HG03432 (cell line): ENCODE results near the gene AP1M1.

Source experiments
- ATAC-seq: cut with Tn5 transposase; IDR thresholded peaks from one replicate; pipeline ENCODE4 v1.9.1; 2021; ENCODE audit warnings: mild to moderate bottlenecking, moderate library complexity; ENCODE audit not compliant: unreplicated experiment

Gene AP1M1

DNA sequence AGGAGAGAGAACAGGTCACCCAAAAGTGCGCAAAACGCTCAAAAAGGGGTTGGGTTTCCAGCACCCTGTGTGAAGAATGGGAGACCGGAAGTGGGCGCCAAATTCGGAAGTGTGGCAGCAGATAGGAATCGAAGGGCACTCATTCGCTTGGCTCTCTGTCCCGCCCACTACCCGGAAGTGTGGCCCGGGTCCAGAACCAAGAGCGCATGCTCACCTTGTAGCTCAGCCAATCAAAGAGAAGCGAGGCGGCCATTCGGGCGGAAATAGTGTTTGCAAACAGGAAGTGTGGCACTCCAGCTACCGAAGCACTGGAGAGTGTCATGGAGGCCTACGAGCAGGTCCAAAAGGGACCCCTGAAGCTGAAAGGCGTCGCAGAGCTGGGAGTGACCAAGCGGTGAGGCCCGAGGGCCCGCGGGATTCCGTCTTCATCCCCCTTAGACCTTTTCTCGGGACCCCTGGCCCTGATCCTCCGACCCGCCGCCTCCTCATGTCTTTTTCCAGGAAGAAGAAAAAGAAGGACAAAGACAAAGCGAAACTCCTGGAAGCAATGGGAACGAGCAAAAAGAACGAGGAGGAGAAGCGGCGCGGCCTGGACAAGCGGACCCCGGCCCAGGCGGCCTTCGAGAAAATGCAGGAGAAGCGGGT lies 12.5 kb upstream of the AP1M1 start, which contains the start of gene FAM32A:
Gene FAM32A (plus strand): TSS at position 288 of the 645 bp plus-strand sequence. CDS start 33 bp downstream, at position 321.
- ATAC-seq = peak; percentile 83

DNA sequence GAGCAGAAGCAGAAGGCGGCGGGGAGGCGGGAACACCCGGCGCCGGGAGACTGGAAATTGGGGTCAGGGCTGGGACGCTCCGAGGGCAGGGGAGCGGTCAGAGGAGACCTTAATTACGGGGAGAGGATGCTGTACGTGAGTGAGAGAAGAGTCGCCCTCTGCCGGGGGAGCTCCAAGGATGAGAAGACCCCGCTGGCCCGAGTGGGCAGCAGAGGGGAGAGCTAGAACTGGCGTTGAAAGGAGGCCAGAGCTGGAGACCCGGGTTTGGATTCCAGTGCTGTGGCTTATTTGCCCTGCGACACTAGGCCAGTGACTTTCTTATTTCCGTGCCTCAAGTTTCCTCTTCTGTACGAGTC lies 12.0 kb upstream of the AP1M1 start:
- ATAC-seq = peak; percentile 30

DNA sequence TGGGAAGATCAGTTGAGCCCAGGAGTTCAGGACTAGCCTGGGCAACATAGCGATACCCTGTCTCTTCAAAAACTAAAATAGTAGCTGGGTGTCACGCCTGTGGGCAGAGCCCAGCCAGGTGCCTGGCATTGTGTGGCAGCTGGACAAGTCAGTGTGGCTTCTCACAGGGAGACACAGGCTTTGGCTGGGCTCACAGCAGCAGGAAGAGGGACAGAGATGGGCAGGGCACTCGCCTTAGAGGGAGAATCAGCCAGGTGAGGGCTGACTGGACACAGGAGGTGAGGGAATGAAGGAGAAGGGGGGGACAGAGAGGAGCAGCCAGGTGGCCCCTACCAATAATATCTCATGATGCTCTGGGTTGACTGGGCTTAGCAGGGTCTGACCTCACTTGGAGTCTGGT lies 9.2 kb upstream of the AP1M1 start:
- no peak for ATAC-seq

DNA sequence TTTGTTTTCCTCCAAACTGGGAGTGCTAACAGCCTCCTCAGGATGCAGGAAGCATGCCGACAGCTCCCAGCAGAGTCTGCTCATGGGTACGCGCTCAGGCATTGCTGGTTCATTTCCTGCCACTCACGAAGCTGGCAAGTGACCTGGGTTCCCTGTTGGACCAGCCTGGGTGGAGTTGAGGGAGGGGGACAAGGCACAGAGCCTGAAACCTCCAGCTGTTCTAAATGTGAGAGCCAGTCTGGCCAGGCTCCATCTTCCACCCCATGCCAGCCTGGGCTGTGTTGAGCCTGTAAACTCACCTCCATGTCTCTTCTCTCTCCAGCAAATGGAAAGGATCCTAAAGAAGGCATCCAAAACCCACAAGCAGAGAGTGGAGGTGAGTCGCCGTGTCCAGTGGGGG lies 7.5 kb upstream of the AP1M1 start:
- no peak for ATAC-seq

DNA sequence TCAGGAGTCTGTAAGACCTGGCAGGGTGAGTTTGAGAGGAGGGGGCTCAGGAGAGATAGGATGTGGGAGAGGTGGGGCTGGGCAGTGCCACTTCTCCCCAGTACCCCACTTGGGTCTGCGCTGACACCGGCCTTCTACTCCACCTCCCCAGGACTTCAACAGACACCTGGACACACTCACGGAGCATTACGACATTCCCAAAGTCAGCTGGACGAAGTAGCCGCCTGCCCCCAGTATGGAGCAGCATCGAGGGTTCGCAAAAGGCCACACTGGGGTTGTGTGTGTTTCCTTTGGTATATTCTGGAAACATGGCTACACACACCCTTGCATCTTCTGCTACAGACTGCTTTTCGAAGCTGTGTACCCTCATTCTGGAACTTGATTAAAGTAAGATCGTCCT lies 7.0 kb upstream of the AP1M1 start:
- no peak for ATAC-seq

DNA sequence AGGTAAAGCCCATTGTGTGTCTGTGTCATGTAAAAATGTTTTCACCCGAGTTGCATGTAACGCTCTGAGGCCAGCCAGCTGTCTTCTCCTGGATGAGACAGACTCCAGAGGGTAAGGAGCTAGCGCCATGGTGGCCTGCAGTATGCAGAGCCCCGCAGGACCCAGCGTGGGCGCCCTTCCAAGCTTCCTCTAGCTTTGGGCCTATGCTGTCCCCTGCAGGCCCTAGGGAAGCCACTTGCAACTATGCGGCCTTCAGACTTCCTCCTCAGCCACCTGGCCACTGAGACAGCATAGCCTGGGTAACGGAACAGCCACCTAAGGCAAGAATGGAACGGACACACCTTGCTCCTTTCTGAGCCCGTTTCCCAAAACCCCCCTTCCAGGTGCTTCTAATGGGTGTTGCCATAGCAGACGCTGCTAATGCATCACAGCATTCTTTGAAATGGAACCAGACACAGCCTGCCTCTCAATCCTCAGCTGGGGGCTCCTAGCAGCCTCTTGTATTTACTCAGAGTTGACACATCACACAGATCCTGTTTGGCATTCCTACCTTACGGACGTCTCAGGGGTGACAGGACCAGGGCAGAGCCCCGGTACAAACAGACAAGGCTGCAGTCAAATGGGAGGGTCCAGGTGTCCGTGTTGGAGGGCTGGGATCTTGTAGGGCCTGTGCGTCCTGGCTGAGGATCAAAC lies 6.3 kb upstream of the AP1M1 start:
- ATAC-seq = no peak

DNA sequence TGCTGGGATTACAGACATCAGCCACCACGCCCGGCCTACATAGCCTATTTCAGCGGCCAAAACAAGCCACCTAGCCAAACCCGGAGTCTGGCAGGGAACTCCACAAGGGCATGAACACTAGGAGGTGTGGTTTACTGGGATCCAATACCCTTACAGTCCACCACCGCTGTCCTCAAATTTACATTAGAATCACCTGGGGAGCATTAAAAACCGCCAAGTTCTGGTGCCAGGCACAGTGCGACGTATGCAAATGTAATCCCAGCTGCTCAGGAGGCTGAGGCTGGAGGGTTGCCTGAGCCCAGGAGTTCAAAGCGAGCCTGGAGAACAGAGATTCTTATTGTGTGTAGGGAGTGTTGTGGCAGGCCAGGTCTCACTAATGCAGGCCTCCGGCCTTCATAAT lies 4.2 kb upstream of the AP1M1 start:
- ATAC-seq = no peak

DNA sequence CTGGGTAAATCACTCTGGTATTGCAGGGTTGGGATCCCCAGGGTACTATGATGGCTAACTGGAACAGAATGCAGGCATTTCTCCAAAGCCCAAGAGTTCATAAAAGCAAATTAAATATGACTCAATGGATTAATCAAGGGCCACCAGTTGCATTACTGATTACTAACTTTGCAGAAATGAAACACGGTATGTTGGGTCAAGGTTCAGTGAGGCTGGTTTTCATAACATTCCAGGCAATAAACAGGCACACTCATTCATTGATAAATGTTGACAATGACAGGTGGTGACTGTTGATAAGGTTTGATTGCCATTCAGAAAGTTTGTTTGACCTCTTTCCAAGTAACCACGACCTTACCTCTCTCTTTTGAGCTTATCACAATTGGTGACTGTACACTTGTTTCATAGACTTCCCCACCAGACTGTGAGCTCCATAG lies 506 bp upstream of the AP1M1 start:
- ATAC-seq = no peak

DNA sequence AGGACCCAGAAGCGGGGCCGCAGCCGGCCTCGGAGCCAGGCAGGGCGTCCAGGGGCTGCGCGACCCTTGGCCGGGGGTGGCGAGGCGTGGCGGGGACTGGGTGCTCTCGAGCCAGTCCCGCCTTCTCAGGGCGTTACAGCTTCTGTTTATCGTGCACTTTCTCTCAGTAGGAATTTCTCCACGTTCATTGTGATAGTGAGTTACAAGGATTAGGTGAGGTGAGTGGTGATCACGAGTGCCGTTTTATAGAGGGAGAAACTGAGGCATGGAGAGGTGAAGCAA lies 600 bp downstream of the AP1M1 start:
- no peak for ATAC-seq

DNA sequence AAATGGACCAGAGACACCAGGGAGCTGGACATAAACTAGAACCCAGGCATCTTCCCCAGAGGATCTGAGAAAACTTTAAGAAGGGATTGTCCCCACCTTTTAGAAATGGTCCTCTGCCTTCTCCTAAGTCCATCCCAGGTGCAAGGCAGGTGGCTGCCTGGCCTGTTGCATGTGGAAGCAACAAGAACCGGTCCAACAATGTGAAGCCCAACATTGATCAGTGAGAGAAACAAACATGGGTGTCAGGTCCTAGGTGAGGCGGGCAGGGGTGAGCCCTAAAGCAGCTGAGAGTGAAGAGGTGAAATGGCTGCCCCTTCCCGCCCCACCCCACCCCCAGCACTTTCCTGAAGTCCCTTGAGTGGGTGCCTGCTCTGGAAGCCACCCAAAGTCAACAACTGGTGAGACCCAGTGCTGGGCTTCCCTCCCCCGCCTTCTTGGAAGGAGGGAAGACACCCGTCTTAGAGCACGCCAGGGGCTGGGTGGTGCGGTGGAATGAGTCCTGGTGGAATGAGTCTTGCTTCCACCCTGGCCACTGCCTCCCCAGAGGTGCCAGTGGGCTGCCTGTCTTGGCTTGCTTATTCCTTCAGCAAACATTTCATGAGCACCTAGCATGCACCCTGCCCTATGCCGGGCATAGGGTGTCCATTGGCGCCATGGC lies 1.7 kb downstream of the AP1M1 start:
- no peak for ATAC-seq

DNA sequence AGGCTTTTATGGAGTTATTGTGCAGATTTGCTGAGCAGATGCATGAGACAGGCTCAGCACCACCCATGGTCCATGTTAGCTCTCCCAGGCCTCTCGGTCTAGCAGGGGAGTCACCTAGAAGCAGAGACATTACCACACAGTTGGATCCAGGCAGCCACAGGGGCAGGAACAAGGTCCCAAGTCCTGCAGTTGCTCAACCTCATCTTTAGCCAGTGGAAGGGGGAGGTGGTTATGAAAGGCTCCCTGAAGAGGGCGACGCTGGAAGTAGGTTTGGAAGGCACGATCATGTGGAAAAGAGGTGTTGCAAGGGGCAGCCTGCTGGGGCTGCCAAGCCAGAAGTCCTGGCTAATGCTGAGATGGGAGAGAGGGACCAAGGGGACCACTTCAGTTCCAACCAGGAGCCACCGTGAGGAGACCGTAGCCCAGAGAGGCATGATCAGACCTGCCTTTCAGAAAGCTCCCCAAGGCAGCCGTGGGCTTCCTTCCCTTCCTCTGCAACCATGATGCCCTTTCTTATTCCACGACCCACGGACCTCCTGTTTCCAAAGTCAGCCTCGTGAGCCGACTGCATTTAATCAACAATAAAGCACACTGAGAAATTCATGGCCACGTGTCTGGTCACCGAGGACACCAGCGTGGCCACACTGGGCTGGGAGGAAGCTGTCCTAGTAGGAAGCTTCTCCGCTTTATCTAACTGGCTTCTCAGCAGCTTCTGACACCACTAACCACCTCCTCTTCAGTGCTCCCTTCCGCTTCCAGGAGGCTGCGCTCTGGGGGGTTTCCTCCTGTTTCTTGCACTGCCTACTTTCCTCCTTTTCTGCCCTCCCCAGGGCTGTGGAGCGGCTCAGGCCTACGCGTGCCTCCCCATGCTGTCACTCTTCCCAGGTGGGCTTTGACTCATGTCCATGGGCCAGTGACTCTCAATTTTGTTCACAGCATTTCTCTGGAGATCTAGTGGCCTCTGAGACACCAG lies 2.6 kb downstream of the AP1M1 start:
- no peak for ATAC-seq

DNA sequence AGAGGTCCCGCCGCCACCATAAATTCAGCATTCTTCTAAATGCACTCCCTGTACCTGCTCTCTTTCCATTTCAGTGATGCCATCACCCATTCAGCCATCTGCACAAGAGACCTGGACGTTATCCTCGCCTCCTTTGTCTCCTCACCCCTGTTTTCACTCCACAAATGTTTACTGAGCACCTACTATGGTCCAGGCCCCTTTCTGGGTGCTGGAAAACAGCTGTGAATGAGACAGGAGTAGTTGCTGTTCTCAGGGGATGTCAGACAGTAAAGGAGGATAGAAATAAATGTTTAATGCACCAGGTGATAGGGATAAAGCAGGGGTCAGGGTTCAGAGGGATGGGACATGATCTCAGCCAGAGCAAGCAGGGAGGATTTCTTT lies 3.3 kb downstream of the AP1M1 start:
- ATAC-seq = no peak

DNA sequence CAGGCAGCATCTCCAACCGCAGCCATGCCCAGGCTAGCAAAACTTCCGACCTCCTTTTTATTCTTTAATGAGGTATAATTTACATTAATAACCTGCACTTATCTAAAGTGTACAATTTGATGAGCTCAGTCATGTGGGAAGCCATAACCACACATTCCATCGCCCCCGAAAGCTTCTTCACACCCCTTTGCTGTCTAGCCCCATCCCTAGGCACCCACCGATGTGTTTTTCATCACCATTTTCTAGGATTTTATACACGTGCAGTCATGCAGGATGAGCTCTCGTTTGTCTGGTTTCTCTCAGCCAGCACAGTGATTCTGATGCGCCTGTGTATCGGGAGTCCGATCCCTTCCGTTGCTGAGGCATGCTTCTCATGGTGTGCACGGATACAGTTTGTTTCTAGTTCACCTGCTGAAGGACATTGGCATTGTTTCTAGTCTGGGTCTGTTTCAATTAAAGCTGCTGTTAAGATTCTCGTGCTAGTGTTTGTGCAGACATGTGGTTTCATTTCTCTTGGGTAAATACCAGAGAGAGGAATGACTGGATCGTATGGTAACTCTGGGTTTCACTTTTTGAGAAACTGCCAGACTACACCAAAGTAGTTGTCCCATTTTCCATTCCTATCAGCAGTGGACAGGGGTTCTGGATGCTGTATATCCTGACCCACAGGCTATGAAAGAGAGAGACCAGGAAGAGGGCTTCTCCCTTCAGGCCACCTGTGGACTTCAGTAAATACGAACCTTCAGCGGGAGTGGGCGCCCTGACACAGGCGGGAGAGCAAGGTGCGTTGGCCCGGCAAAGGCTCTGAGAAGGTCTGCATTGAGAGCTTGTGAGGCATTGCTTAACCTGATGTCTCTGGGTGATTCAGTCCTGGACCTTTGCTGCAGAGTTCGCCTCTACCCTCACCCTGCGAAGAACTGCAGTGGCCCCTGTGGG lies 4.9 kb downstream of the AP1M1 start:
- ATAC-seq = no peak

DNA sequence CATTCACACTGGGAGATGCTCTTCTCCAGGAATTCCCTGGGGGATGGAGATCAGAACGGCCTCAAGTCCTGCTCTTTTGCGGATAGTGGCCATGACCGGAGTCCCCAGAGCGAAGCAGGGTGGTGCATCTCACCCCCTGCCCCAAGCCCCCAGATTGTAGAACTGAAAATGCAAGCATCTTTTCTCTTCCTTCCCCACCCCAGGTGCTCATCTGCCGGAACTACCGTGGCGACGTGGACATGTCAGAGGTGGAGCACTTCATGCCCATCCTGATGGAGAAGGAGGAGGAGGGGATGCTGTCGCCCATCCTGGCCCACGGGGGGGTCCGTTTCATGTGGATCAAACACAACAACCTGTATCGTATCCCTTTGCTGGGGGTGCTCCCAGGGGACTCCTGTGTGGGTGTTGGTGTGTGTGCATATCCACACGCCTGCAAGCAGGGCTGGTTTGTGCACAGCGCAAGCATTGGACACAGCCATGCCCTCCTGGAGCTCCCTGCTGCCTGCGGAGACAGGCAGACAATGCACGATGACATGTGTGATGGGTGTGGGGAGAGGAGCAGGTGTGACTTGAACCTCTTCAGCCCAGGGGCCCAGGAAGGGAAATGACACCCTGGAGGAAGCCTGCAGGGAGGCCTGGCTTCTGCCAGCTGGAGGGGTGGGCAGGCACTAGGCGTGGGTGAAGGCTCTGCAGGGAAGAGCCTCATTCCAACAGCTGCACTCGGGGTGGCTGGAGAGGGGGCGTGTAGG lies 5.7 kb downstream of the AP1M1 start:
- no peak for ATAC-seq

DNA sequence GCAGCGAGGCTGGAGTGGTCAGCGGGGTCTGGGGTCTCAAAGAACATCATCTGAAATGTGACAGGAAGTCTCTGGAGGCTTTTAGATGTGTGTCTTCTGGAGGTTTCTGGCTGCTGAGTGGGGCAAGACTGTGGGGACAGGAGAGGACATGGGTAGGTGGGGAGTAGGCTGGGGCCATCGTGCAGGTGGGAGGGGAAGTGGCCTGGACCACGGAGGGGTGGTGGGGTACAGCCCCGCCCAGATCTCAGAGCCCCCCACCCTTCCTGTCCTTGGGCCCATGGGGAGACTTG lies 6.2 kb downstream of the AP1M1 start:
- ATAC-seq = no peak

DNA sequence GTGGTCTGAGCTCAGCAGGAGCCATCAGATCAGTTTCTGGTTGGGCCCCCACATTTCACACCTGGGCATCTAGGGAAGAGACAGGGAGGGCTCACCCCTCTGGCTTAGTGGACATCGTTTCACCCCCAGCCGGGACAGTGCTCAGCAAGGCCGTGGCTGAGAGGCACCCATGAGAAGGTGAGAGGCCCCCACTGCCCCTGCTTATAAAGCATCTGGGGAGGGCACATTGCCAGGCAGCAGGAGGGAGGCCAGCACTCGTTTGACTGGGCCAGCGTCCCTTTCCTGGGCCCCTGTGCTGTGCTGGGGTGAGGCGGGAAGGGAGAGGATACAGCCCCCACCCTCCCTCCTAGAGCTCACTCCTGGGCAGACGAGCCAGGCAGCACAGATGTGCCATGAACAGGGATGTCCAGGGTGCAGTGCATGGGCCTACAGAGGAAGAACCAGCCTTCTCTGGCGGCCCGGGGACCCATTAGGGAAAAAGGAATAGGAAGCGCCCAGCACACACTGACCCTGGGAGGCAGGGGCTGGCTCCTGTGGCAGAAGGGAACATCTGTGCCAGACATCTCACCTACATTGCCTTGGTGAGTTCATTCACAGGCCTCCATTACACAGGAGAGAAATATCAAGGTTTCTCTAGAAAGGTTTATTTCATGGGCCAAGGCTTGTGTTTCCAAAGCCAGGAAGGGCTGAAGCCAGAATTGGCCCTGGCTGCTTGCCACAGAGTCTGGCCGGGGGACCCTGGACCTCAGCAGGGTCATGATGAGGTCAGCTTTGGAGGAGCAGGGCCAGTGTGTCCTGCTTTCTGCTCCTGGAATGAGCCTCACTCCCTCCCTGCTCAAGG lies 7.7 kb downstream of the AP1M1 start:
- no peak for ATAC-seq

DNA sequence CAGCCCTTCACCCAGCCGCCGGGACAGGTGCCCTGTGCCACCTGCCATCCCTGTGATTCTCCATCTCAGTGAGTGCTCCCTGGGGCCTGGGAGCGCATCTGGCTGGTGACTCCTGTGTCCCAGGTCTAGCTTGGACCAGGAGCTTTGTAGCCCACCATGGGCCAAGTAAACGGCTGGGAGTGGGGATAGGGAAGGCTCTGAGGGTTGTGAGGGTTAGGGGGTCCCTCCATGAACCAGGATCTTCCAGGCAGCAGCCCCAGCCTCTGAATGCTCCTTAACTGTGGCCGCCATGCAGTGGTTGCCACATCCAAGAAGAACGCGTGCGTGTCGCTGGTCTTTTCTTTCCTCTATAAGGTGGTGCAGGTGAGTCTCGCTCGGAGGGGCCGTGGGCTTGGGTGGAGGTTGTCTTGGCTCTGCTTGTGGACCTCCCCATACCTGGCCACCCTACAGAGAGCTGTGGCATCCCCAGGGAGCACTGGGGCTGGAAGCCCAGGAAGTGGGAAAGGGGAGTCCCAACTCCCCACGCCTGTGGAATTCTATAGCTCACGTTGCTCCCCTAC lies 8.4 kb downstream of the AP1M1 start:
- no peak for ATAC-seq

DNA sequence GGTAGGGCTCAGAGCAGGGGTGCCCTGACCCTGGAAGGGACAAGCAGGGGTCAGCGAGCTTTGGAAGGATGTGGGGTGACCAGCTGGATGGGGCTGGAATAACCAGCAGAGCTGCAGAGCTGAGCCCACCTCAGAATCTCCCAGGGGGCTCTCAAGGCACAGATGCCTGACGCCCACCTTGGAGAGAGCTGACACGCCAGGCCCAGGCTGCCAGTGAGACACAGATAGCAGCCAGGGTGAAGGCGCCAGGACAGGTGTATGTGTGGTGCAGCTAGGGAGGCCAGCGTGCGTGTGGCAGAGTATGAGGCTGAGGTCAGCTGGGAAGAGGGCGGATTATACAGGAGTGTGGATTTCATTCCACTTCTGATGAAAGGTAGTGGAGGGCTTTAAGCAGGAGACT lies 8.9 kb downstream of the AP1M1 start:
- ATAC-seq = no peak

DNA sequence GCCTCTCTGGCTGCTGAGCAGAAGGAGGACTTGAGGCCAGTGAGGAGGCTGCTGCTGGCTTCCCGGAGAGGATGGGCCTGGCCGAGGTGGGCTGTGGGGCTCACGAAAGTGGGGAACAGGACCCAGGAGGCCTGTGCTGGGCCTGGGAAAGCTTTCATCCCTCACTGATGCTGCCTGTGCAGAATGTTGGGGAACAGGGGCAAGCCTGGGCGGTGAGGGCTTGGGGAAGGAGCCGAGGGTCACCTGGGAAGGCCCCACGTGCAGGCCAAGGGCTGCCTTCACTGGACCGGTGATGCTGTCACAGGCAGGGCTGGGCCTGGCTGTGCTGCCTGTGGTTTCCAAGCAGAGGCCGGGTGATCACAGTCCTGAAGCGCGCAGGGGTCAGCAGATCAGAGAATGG lies 9.4 kb downstream of the AP1M1 start:
- no peak for ATAC-seq
